HepG2 (cell line): Measurements from ENCODE around the gene PHLPP2. TPM values are rescaled to one million over a fixed set of nuclear protein-coding genes. Genes with fewer than 3 reads are reported as not detected.

Experiments
- BCL3 ChIP-seq: sonication (generic); formaldehyde crosslinking; IDR thresholded peaks from 2 replicates; pipeline ENCODE4 v1.5.1; 2020; ENCODE audit warnings: mild to moderate bottlenecking, missing genetic modification reagents, moderate library complexity
- ETV6 ChIP-seq: sonication (generic); formaldehyde crosslinking; conservative IDR thresholded peaks from 2 replicates; pipeline ENCODE4 v1.4.0; 2020; ENCODE audit warnings: missing genetic modification reagents
- FOXO1 ChIP-seq: sonication (generic); formaldehyde crosslinking; IDR thresholded peaks from 2 replicates; pipeline ENCODE4 v1.4.0; 2020; ENCODE audit warnings: missing genetic modification reagents
- FOXP1 ChIP-seq, 2 experiments: fragments of 450-650 bp in 1 of 2; IDR thresholded peaks; 2 replicates each; pipeline ENCODE4 v1.6.1; 2017 to 2018; ENCODE audit warnings: antibody characterized with exemption in 1 of 2
- HMG20A ChIP-seq: IDR thresholded peaks from 2 replicates; pipeline ENCODE4 v1.6.1; 2016; ENCODE audit warnings: borderline replicate concordance
- KMT2B ChIP-seq: IDR thresholded peaks from 2 replicates; pipeline ENCODE4 v1.6.1; 2016; ENCODE audit warnings: missing genetic modification reagents, missing compliant biosample characterization
- NPAS2 ChIP-seq: sonication (generic); formaldehyde crosslinking; IDR thresholded peaks from 2 replicates; pipeline ENCODE4 v1.8.0; 2022; ENCODE audit warnings: mild to moderate bottlenecking, missing genetic modification reagents, borderline replicate concordance
- PHF21A ChIP-seq: sonication (generic); formaldehyde crosslinking; IDR thresholded peaks from 2 replicates; pipeline ENCODE4 v1.5.0; 2020; ENCODE audit warnings: mild to moderate bottlenecking, missing genetic modification reagents
- PITX1 ChIP-seq: sonication (generic); formaldehyde crosslinking; IDR thresholded peaks from 2 replicates; pipeline ENCODE4 v1.5.1; 2020; ENCODE audit warnings: mild to moderate bottlenecking, missing genetic modification reagents
- TGIF2 ChIP-seq: IDR thresholded peaks from 2 replicates; pipeline ENCODE4 v1.6.1; 2016; ENCODE audit warnings: control low read depth, missing compliant biosample characterization
- THAP11 ChIP-seq: IDR thresholded peaks from 2 replicates; pipeline ENCODE4 v1.6.1; 2016; ENCODE audit warnings: missing biosample characterization, missing genetic modification reagents
- U2AF2 ChIP-seq: fragments of 200-400 bp; formaldehyde crosslinking; IDR thresholded peaks from 2 replicates; pipeline ENCODE4 v1.6.1; 2017; ENCODE audit warnings: low read depth, mild to moderate bottlenecking, low read length
- XBP1 ChIP-seq: sonication (generic); formaldehyde crosslinking; IDR thresholded peaks from 2 replicates; pipeline ENCODE4 v1.5.0; 2020; ENCODE audit warnings: missing genetic modification reagents
- ZNF232 ChIP-seq: sonication (generic); formaldehyde crosslinking; IDR thresholded peaks from 2 replicates; pipeline ENCODE4 v1.4.0; 2020; ENCODE audit warnings: missing genetic modification reagents, borderline replicate concordance
- ZNF331 ChIP-seq: sonication (generic); formaldehyde crosslinking; IDR thresholded peaks from 2 replicates; pipeline ENCODE4 v1.4.0; 2020; ENCODE audit warnings: missing genetic modification reagents
- ZNF407 ChIP-seq: sonication (generic); formaldehyde crosslinking; IDR thresholded peaks from one replicate; pipeline ENCODE4 v1.5.1; 2020; ENCODE audit warnings: mild to moderate bottlenecking, missing genetic modification reagents; ENCODE audit errors: not compliant biosample characterization
- ZNF431 ChIP-seq: sonication (generic); formaldehyde crosslinking; IDR thresholded peaks from 2 replicates; pipeline ENCODE4 v1.9.0; 2022; ENCODE audit warnings: missing genetic modification reagents, low read depth, mild to moderate bottlenecking, borderline replicate concordance
- ZNF616 ChIP-seq: sonication (generic); formaldehyde crosslinking; IDR thresholded peaks from 2 replicates; pipeline ENCODE4 v1.5.0; 2020; ENCODE audit warnings: low read depth, mild to moderate bottlenecking, missing genetic modification reagents
- ZNF839 ChIP-seq: sonication (generic); formaldehyde crosslinking; IDR thresholded peaks from 2 replicates; pipeline ENCODE4 v1.4.0; 2020; ENCODE audit warnings: missing genetic modification reagents, mild to moderate bottlenecking, borderline replicate concordance
- polyA plus RNA-seq, 8 experiments: library from polyadenylated mRNA; depleted of rRNA in 3 of 8; stranded (reverse) in 7 of 8; unstranded in 1 of 8; fragments of >200 nt; fragmentation: Illumina TruSeq in 4 of 8; extraction: Trizol in 4 of 8; gene quantifications; 2 replicates each; pipeline versions ENCODE4 v1.2.1 to v1.2.3, GENCODE V29; 2011 to 2016; ENCODE audit warnings: low read depth in 4 of 8, missing spikeins in 1 of 8, mixed read lengths in 1 of 8; ENCODE audit not compliant: insufficient read depth in 1 of 8
- total RNA-seq, 5 experiments: library from RNA; depleted of rRNA; stranded (reverse); fragments of >200 nt; fragmentation: Illumina TruSeq; extraction: Trizol; gene quantifications; 2 replicates each; pipeline ENCODE4 v1.2.3, GENCODE V29; 2016; ENCODE audit warnings: low read depth in 1 of 5
- TF ChIP-seq, protein P1 (sequence below): sonication (generic); formaldehyde crosslinking; IDR thresholded peaks from 2 replicates; pipeline ENCODE4 v1.4.0; 2020; ENCODE audit warnings: missing genetic modification reagents

The PHLPP2 gene
- total and polyA plus RNA-seq, 2 of the 13 experiments (the other 11 are each of a cell fraction or from before 2014, with no cell fraction given): 8.9 TPM

- TF ChIP-seq THAP11 (CRISPR knock-in tag): 0 out of 2 replicates have a peak, but pooled peaks have one; percentile 14
- TF ChIP-seq PHF21A (CRISPR knock-in tag): 0 out of 2 replicates have a peak, but pooled peaks have one; percentile 22
- TF ChIP-seq ZNF232 (CRISPR knock-in tag): peak; percentile 51; the same call in 1 of the 2 replicates
- TF ChIP-seq KMT2B (CRISPR knock-in tag): peak; percentile 25; the same call in 1 of the 2 replicates
- peak; percentile 57; the same call in 1 of the 2 replicates for TF ChIP-seq ZNF331 (CRISPR knock-in tag)
- TF ChIP-seq HMG20A (CRISPR knock-in tag): peak; percentile 58; the same call in 1 of the 2 replicates
- TF ChIP-seq ZNF431 (CRISPR knock-in tag): no peak
- peak; percentile 36; the same call in 1 of the 2 replicates for TF ChIP-seq PITX1 (CRISPR knock-in tag)
- TF ChIP-seq, protein P1, sequence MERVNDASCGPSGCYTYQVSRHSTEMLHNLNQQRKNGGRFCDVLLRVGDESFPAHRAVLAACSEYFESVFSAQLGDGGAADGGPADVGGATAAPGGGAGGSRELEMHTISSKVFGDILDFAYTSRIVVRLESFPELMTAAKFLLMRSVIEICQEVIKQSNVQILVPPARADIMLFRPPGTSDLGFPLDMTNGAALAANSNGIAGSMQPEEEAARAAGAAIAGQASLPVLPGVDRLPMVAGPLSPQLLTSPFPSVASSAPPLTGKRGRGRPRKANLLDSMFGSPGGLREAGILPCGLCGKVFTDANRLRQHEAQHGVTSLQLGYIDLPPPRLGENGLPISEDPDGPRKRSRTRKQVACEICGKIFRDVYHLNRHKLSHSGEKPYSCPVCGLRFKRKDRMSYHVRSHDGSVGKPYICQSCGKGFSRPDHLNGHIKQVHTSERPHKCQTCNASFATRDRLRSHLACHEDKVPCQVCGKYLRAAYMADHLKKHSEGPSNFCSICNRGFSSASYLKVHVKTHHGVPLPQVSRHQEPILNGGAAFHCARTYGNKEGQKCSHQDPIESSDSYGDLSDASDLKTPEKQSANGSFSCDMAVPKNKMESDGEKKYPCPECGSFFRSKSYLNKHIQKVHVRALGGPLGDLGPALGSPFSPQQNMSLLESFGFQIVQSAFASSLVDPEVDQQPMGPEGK (CRISPR knock-in tag): peak; percentile 27; the same call in 1 of the 2 replicates
- TF ChIP-seq BCL3: no peak
- TF ChIP-seq ZNF839 (CRISPR knock-in tag): no peak
- TF ChIP-seq ETV6 (CRISPR knock-in tag): no peak
- no peak for TF ChIP-seq ZNF616 (CRISPR knock-in tag)
- TF ChIP-seq ZNF407 (CRISPR knock-in tag): no peak
- TF ChIP-seq U2AF2: no peak
- TF ChIP-seq XBP1 (CRISPR knock-in tag): no peak
- peak; percentile 94 for TF ChIP-seq FOXO1 (CRISPR knock-in tag)
- TF ChIP-seq TGIF2 (CRISPR knock-in tag): no peak
- 0 out of 2 replicates have a peak, but pooled peaks have one; percentile 8 for TF ChIP-seq FOXP1 (IDR thresholded peaks at IDR 0.05)
- TF ChIP-seq FOXP1 (CRISPR knock-in tag; IDR thresholded peaks at IDR 0.05): peak; percentile 83
- no peak for TF ChIP-seq NPAS2
Observed at GRCh38 chr16:71623597-71623996, 100.9 kb downstream of the PHLPP2 start (continued).
